ENCODE measurements around the gene NAV2. TPM values are rescaled to one million over a fixed set of nuclear protein-coding genes. Genes with fewer than 3 reads are reported as not detected.
"Not testable (repeated sequence)": the region's sequence is repeated elsewhere in the genome, so short reads cannot be mapped to it uniquely, and the experiment has no call there.

Gene NAV2
- total and polyA plus RNA-seq, 3 donors from 2014 or later, result 3.4 to 6.0 (median 3.9) TPM

DNA sequence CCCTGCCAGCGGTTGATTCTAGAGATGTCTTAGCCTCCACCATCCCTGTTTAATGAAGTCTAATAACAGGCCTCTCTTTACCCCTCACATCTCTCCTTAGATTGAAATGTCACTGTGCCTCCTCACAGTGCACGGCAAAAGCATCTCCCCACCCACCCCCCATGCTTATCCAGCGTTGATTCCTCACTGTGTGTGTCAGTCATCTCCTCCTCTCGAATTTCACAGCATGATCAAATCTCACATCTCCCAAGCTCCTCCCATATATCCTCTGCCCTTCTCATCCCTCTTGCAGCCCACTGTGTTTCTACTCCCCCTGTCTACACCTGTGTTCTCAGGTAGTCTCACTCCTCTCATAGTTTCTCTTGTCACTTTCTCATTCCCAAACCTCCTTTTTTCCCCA is 363.0 kb downstream of the NAV2 start:
- no peak overlapping the region for H3K4me3 ChIP-seq
- intact Hi-C loops (cut with DNase I; ENCODE audit: low total_unique reads), result no loop called here
- WGBS, 2 donors, result 87 to 93% methylated on average over 4 of the region's 4 CpGs
- no peak overlapping the region for H3K27ac ChIP-seq
- no peaks in the 10 kb centered on the region for H3K9me3 ChIP-seq
- H3K4me1 ChIP-seq, result no peaks in the 10 kb centered on the region
- TF ChIP-seq, protein P1, sequence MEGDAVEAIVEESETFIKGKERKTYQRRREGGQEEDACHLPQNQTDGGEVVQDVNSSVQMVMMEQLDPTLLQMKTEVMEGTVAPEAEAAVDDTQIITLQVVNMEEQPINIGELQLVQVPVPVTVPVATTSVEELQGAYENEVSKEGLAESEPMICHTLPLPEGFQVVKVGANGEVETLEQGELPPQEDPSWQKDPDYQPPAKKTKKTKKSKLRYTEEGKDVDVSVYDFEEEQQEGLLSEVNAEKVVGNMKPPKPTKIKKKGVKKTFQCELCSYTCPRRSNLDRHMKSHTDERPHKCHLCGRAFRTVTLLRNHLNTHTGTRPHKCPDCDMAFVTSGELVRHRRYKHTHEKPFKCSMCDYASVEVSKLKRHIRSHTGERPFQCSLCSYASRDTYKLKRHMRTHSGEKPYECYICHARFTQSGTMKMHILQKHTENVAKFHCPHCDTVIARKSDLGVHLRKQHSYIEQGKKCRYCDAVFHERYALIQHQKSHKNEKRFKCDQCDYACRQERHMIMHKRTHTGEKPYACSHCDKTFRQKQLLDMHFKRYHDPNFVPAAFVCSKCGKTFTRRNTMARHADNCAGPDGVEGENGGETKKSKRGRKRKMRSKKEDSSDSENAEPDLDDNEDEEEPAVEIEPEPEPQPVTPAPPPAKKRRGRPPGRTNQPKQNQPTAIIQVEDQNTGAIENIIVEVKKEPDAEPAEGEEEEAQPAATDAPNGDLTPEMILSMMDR (IDR thresholded peaks at IDR 0.05), result no peak
- no peak for TF ChIP-seq POLR2A (IDR thresholded peaks at IDR 0.05)
- no peak for DNase-seq
- H3K27me3 ChIP-seq, result no peaks in the 10 kb centered on the region
- no peaks in the 10 kb centered on the region for H3K36me3 ChIP-seq (ENCODE audit: low read depth, missing control alignments)

DNA sequence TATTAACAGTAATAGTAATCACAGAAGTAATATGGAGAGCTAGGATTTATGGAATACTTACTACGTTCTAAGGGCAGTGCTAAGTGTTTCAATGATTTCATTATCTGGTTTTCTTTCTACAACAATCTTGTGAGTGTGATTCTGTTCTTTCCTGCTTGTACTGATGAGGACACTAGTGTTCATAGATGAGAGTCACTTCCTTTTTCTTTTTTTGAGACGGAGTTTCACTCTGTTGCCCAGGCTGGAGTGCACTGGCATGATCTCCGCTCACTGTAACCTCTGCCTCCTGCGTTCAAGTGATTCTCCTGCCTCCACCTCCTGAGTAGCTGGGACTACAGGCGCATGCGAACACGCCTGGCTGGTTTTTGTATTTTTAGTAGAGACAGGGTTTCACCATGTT is 366.2 kb downstream of the NAV2 start:
- intact Hi-C loops (cut with DNase I; ENCODE audit: low total_unique reads), result no loop called here

DNA sequence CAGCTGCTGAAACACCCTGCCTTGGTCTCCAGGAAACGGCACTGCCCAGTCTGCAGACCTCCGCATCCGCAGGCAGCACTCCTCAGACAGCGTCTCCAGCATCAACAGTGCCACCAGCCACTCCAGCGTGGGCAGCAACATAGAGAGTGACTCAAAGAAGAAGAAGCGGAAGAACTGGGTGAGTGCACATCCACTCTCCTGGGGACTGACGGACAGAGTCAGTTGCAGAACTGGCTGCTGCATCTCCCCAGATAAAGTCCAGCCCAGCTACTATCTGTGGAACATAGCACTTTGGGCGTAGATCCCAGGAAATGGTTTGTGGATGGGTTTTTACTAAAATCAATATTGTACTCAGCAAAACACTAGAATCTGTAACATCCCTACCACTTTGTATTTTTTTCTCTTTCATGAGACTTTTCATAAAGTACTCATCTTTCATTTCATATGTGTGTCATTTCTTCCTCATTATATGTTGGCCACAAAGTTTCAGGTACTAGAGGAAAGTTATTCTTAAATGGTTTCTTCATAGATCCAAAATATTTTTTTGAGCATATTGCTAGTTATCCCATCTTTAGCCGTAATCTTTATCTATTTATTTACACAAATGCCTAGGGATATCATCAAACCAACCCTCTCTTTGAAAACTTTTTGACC is 367.5 kb downstream of the NAV2 start:
- no peaks in the 10 kb centered on the region for H3K9me3 ChIP-seq
- no peaks in the 10 kb centered on the region for H3K27me3 ChIP-seq
- H3K36me3 ChIP-seq (ENCODE audit: low read depth, missing control alignments), result no peaks in the 10 kb centered on the region
- H3K27ac ChIP-seq, result no peak overlapping the region
- 81 to 83% methylated on average over 8 of the region's 9 CpGs for WGBS, 2 donors
- intact Hi-C loops (cut with DNase I; ENCODE audit: low total_unique reads), result no loop called here
- TF ChIP-seq, protein P1 (IDR thresholded peaks at IDR 0.05), result no peak
- no peak for TF ChIP-seq POLR2A (IDR thresholded peaks at IDR 0.05)
- no peaks in the 10 kb centered on the region for H3K4me1 ChIP-seq
- DNase-seq, result no peak
- H3K4me3 ChIP-seq, result no peak overlapping the region

More for the DNA sequence above, 366.2 kb downstream of the NAV2 start:
- no peaks in the 10 kb centered on the region for H3K27me3 ChIP-seq
- 95 to 96% methylated on average over 7 of the region's 7 CpGs for WGBS, 2 donors
- no peak overlapping the region for H3K4me3 ChIP-seq
- no peak for DNase-seq
- H3K9me3 ChIP-seq, result no peaks in the 10 kb centered on the region
- no peaks in the 10 kb centered on the region for H3K36me3 ChIP-seq (ENCODE audit: low read depth, missing control alignments)
- no peaks in the 10 kb centered on the region for H3K4me1 ChIP-seq
- no peak overlapping the region for H3K27ac ChIP-seq
- no peak for TF ChIP-seq POLR2A (IDR thresholded peaks at IDR 0.05)
- TF ChIP-seq, protein P1 (IDR thresholded peaks at IDR 0.05), result no peak

DNA sequence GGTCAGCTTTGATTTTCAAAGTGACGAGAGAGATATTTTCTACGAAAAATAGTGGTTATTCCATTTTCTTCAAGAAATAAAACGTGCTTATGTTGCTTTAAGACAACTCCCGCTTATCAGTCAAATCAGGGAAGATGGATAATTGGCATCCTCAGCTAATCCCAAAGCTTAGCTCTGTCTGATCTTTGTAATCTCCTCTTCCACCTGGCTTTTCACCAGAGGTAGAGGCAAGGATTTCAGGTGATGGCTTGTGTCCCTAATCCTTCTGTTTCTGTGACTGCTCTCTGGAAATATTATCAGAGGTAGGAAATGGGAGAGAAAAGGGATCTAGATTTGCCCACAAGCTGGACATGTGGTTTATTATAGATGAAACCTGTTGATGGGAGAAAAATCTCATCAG is 368.7 kb downstream of the NAV2 start:
- intact Hi-C loops (cut with DNase I; ENCODE audit: low total_unique reads), result no loop called here
- Histone ChIP-seq H3K27ac (no peak overlapping the region), H3K4me1 (no peaks in the 10 kb centered on the region), H3K27me3 (no peaks in the 10 kb centered on the region), H3K9me3 (no peaks in the 10 kb centered on the region), H3K4me3 (no peak overlapping the region), H3K36me3 (ENCODE audit: low read depth, missing control alignments) (no peaks in the 10 kb centered on the region)
- DNase-seq, result no peak
- WGBS, 2 donors, result 91 to 95% methylated on average over 4 of the region's 4 CpGs
- TF ChIP-seq, protein P1 (IDR thresholded peaks at IDR 0.05), result no peak
- no peak for TF ChIP-seq POLR2A (IDR thresholded peaks at IDR 0.05)

DNA sequence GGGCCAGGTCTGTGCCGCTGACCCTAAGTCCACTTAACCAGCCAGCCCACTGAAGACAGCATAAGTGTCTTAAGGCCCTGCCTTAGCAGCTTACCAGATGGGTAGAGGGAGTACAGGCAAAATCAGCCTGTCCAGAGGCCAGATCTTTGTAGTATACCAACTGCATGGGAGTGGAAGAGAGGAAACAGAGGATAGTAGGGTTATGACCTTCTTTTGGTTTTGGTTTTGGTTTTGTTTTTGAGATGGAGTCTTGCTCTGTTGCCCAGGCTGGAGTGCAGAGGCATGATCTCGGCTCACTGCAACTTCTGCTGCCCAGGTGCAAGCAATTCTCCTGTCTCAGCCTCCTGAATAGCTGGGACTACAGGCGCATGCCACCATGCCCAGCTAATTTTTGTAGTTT is 371.2 kb downstream of the NAV2 start:
- H3K4me3 ChIP-seq; H3K27ac ChIP-seq; H3K4me1 ChIP-seq; DNase-seq; H3K9me3 ChIP-seq; intact Hi-C loops (cut with DNase I; ENCODE audit: low total_unique reads); H3K36me3 ChIP-seq (ENCODE audit: low read depth, missing control alignments); H3K27me3 ChIP-seq: not testable (repeated sequence)
- WGBS, 2 donors, result 89 to 95% methylated on average over 3 of the region's 3 CpGs

Data from testis (tissue), 3 donors.